Cardiac fibroblast (primary cell): ENCODE data around the gene UROS.

Source experiments
- DNase-seq, 2 donors: peaks; one replicate each; pipeline versions ENCODE4 v3.0.0 to v3.0.0-alpha.2; 2010; ENCODE audit warnings: low read depth in 2 of 2
- H3K4me3 ChIP-seq, 2 donors: replicated peaks in 1 of 2; 1 replicate in 1 of 2; 2 replicates in 1 of 2; pipeline ENCODE4 v1.5.1; 2011; ENCODE audit warnings: low read depth in 2 of 2, low read length in 2 of 2, mild to moderate bottlenecking in 2 of 2, moderate library complexity in 1 of 2
- CTCF ChIP-seq: IDR thresholded peaks from one replicate; pipeline ENCODE4 v1.5.1; 2011; ENCODE audit warnings: low read depth, mild to moderate bottlenecking, low read length, inconsistent platforms

The UROS gene

GRCh38 chr10:125857185-125857760 lies 34.2 kb upstream of the UROS start:
- TF ChIP-seq CTCF = no peak
- H3K4me3 ChIP-seq = no peak overlapping the region
- no peak for DNase-seq

GRCh38 chr10:125852487-125852886 lies 29.4 kb upstream of the UROS start:
- H3K4me3 ChIP-seq = no peak overlapping the region
- no peak for DNase-seq
- no peak for TF ChIP-seq CTCF

GRCh38 chr10:125850766-125851731 lies 28.0 kb upstream of the UROS start:
- no peak for TF ChIP-seq CTCF
- no peak overlapping the region for H3K4me3 ChIP-seq
- no peak for DNase-seq

GRCh38 chr10:125849448-125849847 lies 26.4 kb upstream of the UROS start:
- no peak overlapping the region for H3K4me3 ChIP-seq
- TF ChIP-seq CTCF = no peak

GRCh38 chr10:125848857-125849256 lies 25.8 kb upstream of the UROS start:
- no peak overlapping the region for H3K4me3 ChIP-seq
- TF ChIP-seq CTCF = no peak
- DNase-seq = no peak

More at GRCh38 chr10:125849448-125849847, 26.4 kb upstream of the UROS start:
- DNase-seq = no peak

GRCh38 chr10:125848371-125848770 lies 25.3 kb upstream of the UROS start:
- no peak for DNase-seq
- no peak overlapping the region for H3K4me3 ChIP-seq
- no peak for TF ChIP-seq CTCF
